Daoy (cell line): ENCODE results near the gene NSG1. TPM values are rescaled to one million over a fixed set of nuclear protein-coding genes. Genes with fewer than 3 reads are reported as not detected.
"Not testable (repeated sequence)": the region's sequence is repeated elsewhere in the genome, so short reads cannot be mapped to it uniquely, and the experiment has no call there.

Source experiments
- DNase-seq: peaks from one replicate; pipeline ENCODE4 v3.0.0-alpha.2; 2015; ENCODE audit warnings: low read depth
- total RNA-seq: library from RNA; depleted of rRNA; stranded (reverse); fragments of >200 nt; shearing (Covaris generic); gene quantifications from 2 replicates; pipeline ENCODE4 v1.2.3, GENCODE V29; 2014

NSG1 gene
- total RNA-seq, 1 experiment from 2014 or later = 4.4 TPM

GRCh38 chr4:4433941-4434340 lies 47.0 kb downstream of the NSG1 start:
- no peak for DNase-seq

GRCh38 chr4:4436244-4436823 lies 49.4 kb downstream of the NSG1 start:
- DNase-seq = no peak

GRCh38 chr4:4437798-4438470 lies 51.0 kb downstream of the NSG1 start:
- DNase-seq = no peak

- DNase-seq = no peak
Observed at GRCh38 chr4:4438891-4439290, 52.0 kb downstream of the NSG1 start.

- no peak for DNase-seq
Observed at GRCh38 chr4:4439782-4440181, 52.9 kb downstream of the NSG1 start.

- no peak for DNase-seq
Observed at GRCh38 chr4:4440333-4441061, 53.6 kb downstream of the NSG1 start.

GRCh38 chr4:4443821-4444220 lies 56.9 kb downstream of the NSG1 start:
- DNase-seq = no peak

- no peak for DNase-seq
Observed at GRCh38 chr4:4446434-4446833, 59.5 kb downstream of the NSG1 start.

GRCh38 chr4:4455210-4455865 lies 68.4 kb downstream of the NSG1 start:
- DNase-seq = no peak

- peak; percentile 47 for DNase-seq
Observed at GRCh38 chr4:4456351-4456750, 69.4 kb downstream of the NSG1 start.

- DNase-seq = no peak
Observed at GRCh38 chr4:4456816-4457578, 70.1 kb downstream of the NSG1 start.

GRCh38 chr4:4457803-4458553 lies 71.1 kb downstream of the NSG1 start:
- peak; percentile 72 for DNase-seq

- DNase-seq = no peak
Observed at GRCh38 chr4:4459181-4459580, 72.3 kb downstream of the NSG1 start.

GRCh38 chr4:4460759-4461158 lies 73.9 kb downstream of the NSG1 start:
- no peak for DNase-seq

- DNase-seq = no peak
Observed at GRCh38 chr4:4461178-4461577, 74.3 kb downstream of the NSG1 start.

GRCh38 chr4:4461850-4462249 lies 74.9 kb downstream of the NSG1 start:
- DNase-seq = no peak

GRCh38 chr4:4462970-4463369 lies 76.1 kb downstream of the NSG1 start:
- DNase-seq = no peak

- not testable (repeated sequence) for DNase-seq
Observed at GRCh38 chr4:4465238-4465637, 78.3 kb downstream of the NSG1 start.
